Stimulated activated CD4-positive, alpha-beta T cell treated with anti-CD3 and anti-CD28 coated beads, Interleukin-1b, Interleukin-23, amount 100 ng/mL, for 48 hours (primary cell): ENCODE data around the gene EXD3.
"Not testable (repeated sequence)": the region's sequence is repeated elsewhere in the genome, so short reads cannot be mapped to it uniquely, and the experiment has no call there.

ENCODE experiments used
- DNase-seq: peaks from one replicate; pipeline ENCODE4 v3.0.0-alpha.2; 2020

EXD3 gene

DNA sequence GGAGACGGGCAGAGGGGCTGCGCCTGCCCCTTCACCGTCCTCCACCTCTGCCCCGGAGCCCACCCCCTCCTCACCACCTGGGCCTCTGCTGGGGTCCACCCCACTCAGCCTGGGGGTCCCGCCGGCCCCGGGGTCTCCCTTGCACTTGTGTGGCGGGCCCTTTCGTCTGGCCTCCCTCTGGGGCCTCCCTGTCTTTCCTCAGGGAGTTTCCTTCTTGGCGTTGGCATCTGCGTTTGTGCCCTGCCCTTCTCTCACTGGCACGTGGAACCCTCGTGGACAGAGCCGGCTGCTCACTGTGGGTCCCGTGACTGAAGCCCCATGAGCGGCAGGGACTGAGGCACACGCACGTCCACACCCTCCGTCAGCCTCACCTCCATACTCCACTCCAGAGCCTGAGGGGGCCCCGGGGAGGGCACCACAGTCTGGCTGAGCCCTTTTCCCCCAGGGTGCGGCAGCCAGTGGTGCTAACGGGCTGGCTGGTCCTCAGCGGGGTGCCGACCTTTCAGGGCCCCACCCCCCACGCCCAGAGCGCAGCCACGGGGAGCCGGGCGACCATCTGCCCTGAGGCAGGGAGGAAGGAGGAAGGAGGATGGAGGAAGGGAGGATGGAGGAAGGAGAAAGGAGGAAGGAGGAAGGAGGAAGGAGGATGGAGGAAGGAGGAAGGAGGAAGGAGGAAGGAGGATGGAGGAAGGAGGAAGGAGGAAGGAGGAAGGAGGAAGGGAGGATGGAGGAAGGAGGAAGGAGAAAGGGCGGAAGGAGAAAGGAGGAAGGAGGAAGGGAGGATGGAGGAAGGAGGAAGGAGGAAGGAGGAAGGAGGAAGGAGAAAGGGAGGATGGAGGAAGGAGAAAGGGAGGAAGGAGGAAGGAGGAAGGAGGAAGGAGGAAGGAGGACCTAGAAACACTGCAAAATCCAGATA lies 67.9 kb downstream of the EXD3 start:
- DNase-seq = no peak

DNA sequence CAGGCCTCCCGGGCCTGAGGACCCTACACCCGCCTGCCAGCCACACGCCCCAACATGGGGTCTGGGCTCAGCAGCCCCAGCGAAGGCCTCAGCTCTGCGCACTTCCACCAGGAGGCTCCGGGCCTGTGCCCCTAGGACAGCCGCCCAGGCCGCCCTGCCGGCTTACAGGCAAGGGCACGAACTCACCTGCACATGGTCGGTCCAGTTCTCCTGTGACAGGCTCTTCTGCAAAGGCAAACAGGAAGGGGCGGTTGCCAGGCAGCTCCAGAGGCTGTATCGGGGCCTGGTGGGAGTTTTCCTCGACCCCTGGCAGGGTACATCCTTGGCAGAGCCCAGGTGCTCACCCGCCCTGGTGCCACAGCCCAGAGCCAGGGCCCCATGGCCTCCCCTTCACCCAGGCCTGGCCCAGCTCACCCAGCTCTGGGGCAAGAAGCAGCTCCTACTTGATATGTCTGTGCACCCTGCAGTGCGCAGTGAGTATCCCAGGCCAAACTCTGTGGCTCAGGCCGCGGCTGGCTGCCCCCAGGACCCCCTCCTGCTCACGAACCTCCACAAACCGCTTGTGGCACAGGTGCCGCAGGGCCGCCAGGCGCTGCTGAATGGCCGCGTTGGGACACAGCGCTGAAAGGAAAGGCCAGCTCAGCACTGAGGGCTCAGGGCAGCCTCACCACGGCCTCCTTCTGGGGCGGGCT lies 68.7 kb downstream of the EXD3 start:
- no peak for DNase-seq

DNA sequence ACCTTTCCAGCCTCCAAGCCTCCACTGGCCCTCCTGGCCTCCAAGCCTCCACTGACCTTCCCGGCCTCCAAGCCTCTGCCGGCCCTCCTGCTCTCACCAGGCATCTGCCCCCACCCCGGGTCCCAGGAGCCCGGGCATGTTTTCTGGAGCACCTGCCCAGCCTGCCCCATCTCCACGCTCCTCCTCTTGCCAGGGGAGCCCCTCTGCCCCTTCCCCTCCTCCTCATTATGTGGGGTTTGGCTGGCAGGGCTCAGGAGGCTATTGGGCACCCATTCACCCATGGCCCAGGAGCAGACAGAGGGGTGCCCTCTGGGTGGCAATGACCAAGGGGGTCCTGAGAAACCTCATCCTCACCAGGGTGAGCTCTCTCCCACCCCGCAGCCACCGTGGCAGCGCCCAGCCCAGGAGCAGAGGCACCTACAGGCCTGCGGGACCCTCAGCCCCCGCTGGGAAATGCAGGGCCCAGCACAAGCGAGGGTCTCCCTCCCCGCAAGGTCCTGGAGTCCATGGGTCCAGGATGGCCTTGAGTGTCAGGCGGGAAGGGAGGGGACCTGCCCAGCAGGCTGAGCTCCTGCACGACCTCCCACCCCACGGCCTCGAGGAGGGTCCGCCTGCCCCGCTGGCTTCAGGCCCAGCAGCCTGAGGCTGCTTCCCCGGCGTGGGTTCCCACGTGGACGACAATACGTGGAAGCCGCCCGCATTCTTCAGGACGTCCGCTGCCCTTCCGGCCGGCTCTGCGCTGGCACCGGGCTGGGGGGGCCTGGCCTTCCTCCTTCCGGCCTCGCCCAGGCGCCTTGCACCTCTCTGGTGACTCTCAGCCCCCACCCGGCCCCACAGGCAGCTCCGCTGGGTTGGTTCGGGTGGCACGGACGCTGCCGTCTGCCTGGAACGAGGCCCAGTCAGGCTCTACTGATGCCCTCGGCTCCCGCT lies 69.5 kb downstream of the EXD3 start:
- no peak for DNase-seq

DNA sequence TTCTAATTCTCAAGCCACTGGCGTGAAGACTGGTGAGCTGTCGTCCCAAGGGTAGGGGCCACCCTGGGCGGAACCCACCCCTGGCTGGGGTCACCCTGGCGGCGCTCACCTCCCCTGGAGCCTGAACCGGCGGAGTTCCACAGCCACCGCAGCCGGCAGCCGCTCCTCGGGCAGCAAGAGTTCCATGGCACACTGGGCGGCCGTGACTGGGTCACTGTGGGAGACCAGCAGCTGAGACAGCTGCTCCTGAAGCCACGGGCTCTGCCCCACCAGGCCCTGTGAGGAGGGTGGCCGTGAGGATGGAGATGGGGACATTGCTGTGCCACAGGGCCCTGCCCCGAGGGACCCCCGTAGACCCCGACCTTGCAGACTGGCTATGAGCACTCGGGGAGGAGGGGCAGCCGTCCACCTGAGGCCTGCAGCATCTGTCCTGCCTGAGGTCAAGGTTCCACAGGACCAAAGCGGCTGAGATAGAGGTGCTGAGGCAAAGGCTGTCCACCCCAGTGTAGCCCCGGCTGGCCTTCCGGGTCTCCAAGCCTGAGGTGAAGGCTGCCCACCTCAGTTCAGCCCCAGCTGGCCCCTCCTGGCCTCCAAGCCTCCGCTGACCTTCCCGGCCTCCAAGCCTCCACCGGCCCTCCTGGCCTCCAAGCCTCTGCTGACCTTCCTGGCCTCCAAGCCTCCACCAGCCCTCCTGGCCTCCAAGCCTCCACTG lies 70.3 kb downstream of the EXD3 start:
- DNase-seq = no peak

DNA sequence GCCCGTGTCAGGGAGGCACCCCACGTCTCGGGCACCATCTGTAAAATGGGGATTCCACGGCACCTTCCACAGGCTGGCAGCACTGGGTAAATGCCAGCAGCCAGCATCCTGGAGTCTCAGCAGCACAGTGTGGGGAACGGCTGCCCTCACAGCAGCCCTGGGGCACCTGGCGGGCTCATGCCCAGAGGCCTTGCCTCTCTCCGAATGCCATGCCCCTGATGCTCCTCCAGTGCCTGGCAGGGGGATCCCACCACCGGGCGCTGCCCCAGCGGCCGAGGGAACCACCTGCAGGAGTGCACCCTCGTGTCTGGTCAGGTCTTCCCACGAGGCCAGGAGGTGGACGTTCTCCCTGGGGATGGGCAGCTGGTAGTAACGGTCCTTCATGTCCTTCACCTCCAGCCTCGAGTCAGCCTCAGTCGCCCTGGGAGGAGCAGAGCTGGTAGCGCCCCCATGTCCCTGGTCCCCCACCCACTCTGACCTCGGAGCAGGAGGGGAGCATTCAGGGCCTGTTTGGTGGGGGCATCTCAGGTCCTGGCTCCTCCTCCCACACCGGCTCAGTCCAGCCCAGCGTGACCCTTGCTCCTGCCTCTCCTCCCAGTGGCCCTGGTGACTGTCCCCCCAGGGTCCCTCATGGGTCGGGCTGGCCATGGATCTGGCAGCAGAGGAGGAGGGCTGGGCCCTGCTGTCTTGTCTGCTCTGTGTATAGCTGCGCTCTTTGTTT lies 71.0 kb downstream of the EXD3 start:
- DNase-seq = no peak

DNA sequence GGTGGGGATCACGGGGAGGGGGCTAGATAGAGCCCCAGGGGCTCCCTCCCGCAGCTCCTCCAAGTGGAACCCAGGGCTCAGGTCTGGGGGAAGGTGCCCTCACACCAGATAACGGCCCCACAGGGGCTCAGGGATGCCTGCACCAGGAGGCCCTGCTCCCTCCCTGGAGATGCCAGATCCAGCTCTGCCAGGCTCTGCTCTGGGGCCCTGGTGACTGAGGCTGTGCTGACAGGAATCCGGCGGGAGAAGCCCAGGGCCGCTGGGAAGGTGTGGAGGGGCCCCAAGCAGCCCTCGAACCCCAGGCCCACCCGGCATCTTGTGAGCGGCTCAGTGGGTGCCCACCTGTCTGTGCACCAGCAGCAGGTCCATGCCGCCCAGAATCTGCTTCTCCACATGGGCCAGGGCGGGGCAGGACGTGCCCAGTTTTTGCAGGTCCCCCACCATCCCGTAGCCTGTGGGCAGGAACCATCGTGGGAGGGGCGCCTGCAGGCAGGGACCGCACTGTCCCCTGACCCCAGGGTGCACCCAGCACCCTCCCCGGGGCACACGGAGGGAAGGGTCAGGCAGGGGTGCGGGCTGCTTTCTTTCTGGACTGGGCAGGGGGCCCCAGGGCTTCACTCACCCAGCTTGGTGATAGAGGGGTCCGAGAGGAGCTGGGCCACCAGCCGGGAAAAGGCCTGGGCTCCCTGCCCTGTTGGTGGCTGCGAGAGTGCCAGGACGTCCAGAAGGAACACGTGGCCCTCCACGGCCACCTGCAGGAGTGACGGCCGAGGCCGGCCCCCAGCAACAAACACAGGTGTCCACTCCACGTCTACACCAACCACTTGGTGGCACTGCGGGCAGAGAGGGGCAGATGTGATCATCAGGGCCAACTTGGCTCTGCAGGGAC lies 72.0 kb downstream of the EXD3 start:
- no peak for DNase-seq

DNA sequence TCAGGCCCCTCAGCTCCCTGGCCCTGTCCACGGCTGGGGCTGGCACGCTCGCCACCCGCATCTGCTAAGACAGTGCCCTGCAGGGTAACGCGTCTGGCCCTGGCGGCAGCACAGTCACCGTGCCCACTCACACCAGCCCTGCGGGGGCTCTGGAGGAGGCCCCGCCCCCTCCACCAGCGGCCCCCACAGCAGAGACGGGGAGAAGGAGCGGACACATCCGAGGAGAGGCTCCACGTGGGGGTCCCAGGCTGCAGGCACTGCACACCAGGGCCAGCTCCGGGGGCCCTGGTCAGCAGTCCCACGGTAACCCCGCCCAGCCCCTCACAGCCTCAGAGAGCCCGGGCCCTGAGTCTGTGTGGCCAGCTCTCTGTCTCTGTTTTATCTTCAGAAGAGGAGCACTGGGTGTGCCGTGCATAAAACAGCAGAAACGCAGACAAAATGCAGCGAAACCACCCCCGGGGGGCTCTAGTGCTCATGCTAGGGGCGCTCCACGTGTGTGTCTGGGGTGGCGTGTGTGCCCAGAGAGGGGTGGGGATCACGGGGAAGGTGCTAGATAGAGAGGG lies 73.4 kb downstream of the EXD3 start:
- DNase-seq = no peak

DNA sequence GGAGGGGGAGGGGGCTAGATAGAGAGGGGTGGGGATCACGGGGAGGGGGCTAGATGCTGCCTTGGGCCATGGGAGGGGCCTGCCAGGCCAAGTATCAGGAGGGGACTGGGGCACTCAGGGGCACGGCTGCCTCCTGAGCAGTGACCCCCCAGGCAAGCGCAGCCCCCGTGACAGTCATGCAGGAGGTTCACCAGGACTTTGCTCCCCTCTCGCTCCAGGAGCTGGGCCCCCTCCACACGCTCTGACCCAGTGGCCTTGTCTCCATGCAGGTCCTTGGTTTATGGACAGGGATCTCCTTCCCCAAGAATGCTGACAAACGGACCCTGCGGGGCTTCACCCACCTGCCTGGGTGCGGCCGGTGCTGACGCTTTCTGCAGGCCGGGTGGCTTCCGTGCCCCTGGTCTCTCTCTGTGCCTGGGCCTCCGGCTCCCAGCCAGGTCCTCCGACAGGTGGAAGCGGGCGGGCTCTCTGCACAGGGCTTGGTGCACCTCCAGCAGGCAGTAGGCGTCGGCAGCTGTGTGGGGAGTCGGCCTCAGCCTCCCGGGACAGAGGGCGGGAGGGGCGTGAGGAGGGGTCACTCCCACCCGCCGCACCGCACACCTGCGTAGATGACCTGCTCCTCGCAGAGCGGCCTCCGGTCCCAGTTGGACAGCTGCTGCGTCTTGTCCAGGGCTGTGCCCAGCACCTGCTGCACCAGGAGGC lies 74.0 kb downstream of the EXD3 start:
- DNase-seq = no peak

DNA sequence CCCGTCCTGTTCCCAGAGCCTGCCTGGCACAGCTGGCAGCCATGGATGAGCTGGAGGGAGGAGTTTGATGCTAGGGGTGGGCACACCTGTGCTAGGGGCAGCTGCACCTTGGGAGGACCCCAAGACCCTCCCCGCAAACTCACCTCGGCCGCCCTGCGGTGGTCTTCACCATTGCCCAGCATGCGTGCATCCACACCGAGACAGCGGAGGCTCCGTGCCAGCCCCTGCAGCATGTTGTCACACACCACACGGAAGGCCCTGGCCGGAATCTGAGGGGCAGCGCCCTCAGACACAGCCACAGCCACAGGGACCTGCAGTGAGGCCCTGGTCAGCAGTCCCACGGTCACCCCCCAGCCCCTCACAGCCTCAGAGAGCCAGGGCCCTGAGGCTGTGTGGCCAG lies 75.0 kb downstream of the EXD3 start:
- no peak for DNase-seq

DNA sequence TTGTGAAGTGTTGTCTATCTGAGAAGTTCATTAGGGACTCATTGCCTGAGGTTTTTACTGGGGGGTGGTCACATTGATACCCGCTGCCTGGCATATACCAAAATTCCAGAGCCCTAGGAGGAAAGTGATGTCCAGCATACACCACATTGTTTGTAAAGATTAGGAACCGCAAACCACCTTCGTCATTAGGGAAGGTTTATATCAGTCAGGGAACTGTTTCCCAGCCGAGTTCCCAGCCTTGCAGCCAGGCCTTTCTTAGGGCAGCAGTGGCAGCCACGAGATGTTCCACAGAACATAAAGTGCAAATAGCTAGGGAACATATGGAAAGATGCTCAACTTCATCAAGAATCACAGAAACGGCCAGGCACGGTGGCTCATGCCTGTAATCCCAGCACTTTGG lies 80.5 kb downstream of the EXD3 start:
- no peak for DNase-seq

DNA sequence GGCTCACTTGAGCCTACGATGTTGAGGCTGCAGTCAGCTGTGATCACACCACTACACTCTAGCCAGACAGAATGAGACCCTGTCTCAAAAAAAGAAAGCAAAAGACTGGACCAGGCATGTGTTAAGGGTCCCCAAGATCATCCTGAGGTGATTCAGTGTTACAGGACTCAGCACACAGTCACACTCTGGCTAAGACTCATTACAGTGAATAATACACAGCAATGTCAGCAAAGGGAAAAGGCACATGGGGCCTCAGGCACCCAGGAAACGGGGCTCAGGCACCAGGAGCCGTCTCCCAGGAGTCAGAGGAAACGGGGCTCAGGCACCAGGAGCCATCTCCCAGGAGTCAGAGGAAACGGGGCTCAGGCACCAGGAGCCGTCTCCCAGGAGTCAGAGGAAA lies 81.7 kb downstream of the EXD3 start:
- DNase-seq = no peak

DNA sequence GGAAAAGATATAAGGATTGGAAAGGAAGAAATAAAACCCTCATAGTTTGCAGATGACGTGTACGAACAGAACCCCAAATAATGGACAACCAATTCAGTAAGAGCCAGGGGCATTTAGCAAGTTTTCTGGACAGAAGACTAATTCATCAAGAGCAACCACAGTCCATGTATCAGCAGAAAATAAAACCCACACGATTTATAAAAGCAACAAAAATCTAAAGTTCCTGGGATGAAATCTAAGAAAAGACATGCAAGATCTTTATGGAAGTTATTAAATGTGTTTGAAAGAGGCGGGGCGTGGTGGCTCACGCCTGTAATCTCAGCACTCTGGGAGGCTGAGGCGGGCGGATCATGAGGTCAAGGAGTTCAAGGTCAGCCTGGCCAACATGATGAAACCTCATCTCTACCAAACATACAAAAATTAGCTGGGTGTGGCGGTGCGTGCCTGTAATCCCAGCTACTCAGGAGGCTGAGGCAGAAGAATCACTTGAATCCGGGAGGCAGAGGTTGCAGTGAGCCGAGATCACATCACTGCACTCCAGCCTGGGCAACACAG lies 83.0 kb downstream of the EXD3 start:
- not testable (repeated sequence) for DNase-seq

DNA sequence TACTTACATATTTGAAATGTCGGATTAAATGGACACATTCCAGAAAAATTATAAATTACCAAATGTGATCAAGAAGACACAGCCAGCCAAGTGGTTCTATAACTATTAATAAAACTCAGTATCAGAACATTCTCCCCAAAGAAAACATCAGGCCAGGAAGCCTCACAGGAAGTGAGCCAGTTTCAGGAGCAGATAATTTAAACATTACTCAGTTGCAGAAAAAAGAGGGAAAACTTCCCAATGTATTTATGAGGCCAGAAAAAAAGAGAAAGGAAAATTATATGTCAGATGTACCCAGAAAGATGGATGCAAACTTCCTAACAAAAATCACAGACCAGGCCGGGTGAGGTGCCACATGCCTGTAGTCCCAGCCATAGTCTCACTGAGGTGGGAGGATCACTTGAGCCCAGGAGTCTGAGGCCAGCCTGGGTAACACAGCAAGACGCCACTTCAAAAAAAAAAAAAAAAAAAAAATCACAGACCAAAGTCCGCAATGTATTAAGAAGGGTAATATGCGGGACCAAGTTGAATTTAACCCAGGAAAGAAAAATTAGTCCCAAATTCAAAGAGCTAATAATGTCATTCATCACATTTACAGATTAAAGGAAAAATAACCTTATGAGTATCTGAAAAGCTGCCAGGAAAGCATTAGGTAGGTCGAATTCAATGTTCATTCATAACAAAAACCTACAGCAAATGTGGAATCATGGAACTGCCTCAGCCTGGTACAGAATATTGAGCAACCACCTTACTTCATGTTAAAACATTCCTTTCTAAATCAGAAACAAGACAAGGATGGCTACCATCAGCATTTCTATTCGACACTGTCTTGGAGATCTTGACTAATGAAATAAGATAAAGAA lies 83.7 kb downstream of the EXD3 start:
- no peak for DNase-seq

DNA sequence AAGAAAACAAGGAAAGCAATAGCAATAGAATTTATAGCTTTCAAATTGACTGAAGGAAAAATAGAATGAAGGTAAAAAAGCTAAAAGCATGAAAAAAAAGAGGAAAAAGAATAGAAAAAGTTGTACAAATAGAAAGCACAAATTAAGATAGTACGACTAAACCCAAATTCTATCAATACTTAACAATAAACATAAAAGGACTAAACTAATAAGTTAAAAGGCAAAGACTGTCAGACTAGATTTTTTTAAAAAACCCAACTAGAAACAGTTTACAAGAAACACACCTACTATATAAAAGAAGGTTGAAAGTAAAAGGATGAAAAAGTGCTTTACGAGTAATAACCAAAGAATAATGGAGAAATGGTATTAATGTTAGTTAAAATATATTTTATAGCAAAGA lies 86.2 kb downstream of the EXD3 start:
- no peak for DNase-seq

DNA sequence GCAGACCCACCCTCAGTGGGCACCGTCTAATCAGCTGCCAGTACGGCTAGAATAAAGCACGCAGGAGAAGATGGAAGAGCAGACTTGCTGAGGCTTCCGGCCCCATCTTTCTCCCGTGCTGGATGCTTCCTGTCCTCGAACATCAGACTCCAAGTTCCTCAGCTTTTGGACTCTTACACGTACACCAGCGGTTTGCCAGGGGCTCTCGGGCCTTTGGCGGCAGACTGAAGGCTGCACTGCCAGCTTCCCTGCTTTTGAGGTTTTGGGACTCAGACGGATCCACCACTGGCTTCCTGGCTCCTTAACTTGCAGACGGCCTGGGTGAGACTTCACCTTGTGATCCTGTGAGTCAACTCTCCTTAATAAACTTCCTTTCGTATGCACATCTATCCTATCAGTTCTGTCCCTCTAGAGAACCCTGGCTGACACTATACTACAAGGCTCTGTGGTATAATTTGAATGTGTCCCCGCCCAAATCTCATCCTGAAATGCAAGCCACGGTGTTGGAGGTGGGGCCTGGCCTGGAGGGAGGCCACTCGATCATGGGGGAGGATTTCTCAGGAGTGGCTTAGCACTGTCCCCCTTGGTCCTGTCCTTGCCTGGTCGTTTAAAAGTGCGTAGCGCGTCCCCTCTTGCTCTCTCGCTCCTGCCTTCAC lies 89.8 kb downstream of the EXD3 start:
- DNase-seq = no peak

DNA sequence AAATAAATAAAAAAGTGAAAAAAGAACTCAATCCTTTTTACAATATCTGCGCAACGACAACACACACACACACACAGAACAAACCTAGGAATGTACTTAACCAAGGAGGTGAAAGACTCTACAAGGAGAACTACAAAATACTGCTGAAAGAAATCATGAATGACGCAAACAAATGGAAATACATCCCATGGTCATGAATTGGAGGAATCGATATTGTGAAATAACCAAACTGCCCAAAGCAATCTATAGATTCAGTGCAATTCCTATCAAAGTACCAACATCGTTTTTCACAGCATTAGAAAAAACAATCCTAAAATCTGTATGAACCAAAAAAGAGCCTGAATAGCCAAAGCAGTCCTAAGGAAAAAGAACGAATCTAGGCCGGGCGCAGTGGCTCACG lies 91.0 kb downstream of the EXD3 start:
- no peak for DNase-seq

DNA sequence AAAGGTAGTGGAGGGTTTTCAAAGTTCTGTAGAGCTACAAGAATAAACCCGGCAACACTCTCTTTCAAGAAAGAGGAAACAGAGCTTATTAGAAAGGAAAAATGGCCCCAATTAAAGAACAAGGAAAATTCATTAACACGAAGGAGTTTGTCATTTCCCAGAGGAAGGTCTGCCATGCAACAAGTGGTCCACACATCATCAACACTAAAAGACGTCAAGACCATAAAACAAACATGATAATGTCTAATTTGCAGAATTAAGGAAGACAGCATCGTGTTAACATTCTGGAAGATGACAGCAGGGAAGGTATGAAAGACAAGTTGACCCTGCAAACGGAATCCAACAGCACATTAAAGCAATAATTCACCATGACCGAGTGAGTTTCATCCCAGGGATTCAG lies 92.3 kb downstream of the EXD3 start:
- DNase-seq = no peak

DNA sequence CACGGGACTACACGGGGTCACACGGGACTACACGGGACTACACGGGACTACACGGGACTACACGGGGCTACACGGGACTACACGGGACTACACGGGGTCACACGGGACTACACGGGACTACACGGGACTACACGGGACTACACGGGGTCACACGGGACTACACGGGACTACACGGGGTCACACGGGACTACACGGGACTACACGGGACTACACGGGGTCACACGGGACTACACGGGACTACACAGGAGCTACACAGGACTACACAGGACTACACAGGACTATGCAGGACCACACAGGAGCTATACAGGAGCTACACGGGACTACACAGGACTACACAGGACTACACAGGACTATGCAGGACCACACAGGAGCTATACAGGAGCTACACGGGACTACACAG lies 93.4 kb downstream of the EXD3 start:
- DNase-seq = not testable (repeated sequence)
